HG03520 (cell line): ENCODE measurements around the gene BRF1.
"Not testable (repeated sequence)": the region's sequence is repeated elsewhere in the genome, so short reads cannot be mapped to it uniquely, and the experiment has no call there.

Experiments
- ATAC-seq: cut with Tn5 transposase; IDR thresholded peaks from one replicate; pipeline ENCODE4 v1.9.1; 2021; ENCODE audit warnings: mild to moderate bottlenecking, moderate library complexity; ENCODE audit not compliant: unreplicated experiment

The BRF1 gene

GRCh38 chr14:105333020-105333490 is 32.3 kb upstream of the BRF1 start:
- no peak for ATAC-seq

GRCh38 chr14:105332350-105332874 is 31.6 kb upstream of the BRF1 start:
- no peak for ATAC-seq

- no peak for ATAC-seq
Measured at GRCh38 chr14:105331575-105332349, 31.0 kb upstream of the BRF1 start.

DNA sequence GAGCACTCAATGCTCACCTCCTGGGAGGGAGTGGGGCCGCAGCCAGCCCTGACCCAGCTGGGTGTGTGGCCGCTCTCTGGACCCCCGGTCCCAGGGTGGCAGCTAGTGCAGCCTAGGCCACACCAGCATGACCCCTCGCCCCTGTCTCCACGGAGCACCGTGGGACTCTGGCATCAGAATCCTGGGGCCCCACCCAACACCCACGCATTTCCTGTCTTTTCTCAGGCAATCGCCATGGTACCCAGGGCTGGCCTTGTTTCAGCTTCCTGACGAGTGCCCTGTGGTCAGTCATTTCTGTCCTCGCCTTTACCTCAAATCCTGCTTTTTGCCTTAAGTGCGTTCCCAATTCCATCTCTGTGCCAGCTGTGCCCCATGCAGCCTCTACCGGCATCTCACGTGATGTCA is 29.7 kb upstream of the BRF1 start:
- ATAC-seq, result no peak

DNA sequence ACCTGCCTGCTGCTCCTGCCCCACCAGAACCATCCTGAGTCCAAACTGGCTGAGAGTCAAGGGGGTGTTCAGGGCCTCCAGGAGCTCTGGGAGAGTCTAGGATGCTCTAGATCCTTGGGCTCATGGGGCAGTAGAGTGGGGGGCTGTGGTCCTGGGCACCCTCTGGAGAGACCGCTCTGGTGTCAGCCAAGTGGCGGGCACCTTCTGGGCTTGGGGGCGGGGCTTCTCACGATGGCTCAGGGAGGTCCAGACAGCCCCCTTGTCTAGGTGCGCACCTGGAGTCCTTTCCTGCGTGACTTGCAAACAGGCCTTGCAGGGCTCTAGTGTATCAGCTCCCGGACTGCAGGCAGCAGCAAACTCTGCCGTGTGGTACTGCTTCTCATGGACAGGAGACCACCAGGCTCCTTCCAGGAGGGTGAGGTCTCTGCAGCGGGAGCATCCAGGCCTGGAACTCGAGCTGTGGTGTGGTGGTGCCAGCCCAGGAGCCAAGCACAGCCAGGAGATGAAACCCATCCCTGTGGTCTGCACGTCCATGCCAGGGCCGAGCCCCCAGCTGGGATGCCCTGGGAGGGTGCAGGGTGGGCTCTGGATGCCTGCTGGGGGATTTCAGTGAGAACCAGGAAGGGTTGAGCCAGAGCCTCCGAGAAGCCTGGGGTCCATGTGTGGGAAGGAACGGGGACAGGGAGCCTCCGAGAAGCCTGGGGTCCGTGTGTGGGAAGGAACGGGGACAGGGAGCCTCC is 28.8 kb upstream of the BRF1 start:
- ATAC-seq, result no peak

- no peak for ATAC-seq
Measured at GRCh38 chr14:105328678-105329390, 28.0 kb upstream of the BRF1 start.

DNA sequence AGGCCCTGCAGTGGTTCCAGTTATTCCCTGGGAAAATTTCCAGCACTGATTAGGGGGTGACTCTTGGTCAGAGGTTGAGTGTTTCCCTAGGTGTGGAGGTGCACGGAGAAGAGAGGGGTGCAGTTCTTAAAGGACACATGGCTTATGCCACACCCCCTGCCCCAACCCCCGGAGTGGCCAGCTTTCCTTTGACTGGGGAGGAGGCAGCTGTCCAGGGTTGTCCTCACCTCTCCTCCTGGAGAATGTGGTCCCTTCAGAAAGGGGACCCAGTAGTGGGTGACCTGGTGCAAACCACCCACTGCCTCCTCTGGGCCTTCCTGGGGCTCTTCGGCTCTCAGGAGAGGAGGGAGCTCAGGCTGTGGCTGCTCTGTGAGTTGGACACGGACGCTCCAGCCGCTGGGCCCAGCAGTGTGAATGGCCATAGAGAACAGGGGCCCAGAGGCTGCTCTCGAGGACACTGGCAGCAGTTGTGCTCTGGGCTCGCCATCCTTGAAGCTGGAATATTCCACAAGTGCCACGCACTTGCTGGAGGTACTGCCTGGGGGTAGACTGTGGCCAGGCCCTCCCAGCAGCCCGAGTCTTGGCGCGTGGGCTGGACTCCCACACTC is 27.4 kb upstream of the BRF1 start:
- no peak for ATAC-seq

DNA sequence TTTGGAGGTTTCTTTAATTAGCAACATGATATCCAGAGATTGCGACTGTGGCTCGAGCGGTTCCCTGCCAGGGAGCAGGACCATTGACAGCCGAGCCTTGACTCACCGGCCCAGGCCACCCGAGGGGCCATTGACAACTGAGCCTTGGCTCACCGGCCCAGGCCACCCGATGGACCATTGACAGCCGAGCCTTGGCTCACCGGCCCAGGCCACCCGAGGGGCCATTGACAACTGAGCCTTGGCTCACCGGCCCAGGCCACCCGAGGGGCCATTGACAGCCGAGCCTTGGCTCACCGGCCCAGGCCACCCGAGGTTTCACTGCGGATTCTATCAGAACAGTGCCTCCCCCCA is 26.9 kb upstream of the BRF1 start:
- not testable (repeated sequence) for ATAC-seq

GRCh38 chr14:105326891-105327694 is 26.3 kb upstream of the BRF1 start:
- no peak for ATAC-seq

DNA sequence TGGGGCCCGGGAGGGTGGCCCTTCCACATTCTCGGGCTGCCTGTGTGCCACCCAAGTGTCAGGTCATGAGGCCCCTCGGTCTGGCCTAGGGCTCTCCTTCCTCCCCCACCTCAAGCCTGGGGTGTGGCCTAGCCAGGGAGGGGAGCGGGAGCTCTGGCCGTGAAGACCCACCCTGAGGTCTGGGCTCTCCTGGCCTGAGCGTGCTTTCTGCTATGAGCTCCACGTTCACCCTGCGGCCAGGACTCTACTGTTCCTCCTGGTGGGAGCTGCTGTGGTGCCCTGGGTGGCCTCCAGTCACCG is 25.7 kb upstream of the BRF1 start:
- no peak for ATAC-seq

DNA sequence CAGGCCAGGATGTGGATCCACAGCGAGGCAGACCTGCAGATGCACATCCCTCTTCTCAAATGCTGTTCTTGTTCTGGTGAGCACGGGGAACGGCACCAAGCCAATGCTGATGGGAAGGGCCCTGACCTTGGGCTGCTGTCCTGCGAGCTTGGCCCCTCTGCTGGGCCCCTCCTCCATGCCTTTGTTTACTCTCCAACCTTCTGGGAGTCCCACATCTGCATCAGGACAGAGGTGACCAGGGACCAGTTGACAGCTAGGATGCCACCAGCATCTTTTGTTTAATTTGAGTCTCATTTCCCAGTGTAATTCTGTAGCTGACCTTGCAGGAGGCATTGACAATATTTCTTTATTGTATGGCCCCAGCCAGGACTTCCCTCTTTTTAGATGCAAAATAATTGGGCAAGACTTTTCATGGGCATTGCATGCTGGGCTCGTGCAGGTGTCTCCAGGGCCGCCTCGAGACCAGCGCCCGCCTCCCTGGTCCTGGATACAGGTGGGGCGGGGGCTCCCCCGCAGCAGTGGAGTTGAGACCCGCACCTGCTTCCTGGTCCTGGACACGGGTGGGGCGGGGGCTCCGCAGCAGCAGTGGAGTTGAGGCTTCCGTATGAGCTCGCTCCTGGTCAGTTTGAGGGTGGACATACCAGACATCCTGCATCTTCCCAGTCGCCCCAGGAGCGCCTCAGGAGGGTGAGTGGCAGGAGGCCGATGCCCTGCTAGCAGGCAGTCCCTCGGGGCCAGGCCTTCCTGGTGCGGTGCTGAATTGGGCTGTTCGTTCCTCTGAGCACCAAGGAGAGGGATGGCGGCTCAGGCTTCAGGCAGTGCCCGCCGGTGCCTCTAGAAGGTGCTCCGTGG is 25.1 kb upstream of the BRF1 start:
- no peak for ATAC-seq

GRCh38 chr14:105325303-105325702 is 24.5 kb upstream of the BRF1 start:
- ATAC-seq, result no peak

DNA sequence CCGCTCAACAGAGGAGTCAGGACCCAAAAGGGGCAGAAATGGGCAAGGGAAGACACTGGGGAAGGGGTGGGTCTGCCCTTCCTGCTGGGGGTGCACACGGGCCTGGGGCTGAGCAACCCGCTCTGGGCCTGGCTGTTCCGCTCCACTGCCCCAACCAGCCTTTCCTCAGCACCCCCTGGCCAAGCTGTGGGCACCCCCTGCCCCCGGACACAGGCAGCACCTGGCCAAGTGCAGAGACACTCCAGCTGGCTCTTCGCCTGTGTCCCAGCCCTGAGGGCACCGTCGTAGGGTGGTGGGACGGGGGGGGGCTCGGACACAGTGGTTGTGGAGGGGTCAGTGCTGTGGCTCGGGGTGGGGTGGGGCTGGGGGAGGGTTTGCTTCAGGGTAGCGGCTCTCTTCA is 24.1 kb upstream of the BRF1 start:
- no peak for ATAC-seq

- no peak for ATAC-seq
Measured at GRCh38 chr14:105324080-105324778, 23.4 kb upstream of the BRF1 start.

DNA sequence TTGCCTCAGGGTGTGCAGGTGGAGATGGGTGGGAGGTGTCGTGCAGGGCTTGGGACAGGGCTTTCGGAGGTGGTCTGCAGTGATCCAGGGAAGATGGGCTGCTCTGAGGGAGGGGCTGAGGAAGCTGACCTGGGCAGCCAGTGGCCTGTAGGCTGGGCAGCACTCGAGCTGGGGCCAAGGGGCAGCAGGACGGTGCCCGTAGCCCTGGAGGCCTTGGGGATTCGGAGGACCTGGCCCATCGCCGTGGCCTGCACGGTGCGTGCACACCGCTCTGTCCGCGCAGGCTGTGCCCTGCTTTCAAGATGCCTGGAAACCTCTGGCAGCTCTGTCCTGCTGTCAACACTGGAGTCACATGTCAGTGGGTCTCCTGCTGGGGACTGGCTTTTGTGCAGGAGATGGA is 22.9 kb upstream of the BRF1 start:
- no peak for ATAC-seq

DNA sequence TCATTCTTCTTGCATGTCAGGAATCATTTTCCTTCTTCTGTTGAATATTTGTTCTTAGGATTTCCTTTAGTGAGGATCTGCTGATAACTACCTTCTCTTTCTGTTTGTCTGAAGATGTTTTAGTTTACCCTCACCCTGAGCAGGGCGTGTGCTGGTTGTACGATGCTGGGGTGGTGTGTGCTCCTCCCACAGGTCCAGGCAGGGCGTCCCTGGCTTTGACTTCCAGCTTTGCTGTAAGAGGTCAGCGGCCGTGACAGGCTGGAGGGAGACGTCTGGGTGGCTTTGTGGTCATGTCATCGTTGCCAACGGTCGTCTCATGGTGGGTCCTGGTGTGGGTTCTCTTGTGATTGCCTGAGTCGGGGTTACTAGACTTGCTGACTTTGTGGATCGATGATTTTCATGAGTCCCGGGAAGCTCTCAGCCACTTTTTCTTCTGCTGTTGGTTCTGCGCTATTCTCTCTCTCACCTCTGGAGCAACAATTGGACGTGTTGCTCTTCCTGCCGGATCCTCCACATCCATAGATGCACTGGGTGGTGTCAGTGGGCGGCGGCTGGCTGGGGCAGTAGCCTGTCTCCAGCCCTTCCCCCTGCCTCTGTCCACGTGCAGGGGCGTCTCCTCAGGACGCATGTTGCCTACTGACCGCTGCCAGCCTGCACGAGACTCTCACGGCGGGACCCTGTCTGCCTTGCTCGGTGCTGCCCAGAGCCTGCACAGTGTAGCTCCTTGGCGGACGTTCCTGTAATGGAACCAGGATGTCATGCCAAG is 22.2 kb upstream of the BRF1 start:
- no peak for ATAC-seq

DNA sequence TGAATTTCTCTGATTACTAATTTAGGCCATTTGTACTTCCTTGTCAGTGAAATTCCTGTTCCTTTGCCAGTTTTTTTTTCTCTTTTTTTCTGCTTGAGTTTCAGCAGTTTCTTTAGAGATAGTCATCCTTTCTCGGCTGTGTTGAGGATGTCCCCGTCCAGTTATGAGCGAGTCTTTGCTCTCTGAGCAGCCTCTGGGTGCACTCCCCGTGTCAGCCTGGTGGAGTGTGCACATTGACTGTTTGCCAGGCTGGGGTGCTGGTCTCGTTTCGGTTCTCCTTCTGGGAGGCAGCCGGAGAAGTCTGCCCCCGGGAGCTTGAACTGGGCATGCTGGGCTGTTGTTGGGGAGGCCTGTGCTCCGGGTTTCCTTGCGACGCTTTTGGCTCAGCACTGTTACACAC is 16.7 kb upstream of the BRF1 start:
- no peak for ATAC-seq

DNA sequence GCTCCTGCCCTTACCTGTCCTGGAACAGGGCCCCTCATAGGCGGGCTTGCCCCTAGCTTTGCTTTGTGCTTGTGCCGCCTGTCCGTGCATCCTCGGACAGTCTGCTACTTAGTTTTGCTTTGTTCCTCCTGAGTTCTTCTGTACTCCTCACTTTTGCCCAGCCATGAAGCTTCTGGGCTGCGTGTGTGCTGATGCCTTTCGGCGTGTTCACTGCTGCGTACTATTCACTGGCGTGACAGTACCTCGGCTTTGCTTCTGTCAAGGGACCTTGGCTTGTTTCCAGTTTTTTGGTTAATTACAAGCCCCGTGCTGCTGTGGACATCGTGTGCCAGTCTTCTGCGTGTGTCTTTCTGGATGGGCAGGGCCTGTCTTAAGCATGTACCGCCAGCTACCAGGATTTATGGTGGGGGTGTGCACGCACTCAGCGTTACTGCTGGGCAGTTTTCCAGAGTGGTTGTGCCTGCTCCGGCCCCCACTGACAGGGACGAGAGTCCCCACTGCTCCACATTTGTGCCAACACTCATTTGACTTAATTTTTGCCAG is 16.2 kb upstream of the BRF1 start:
- ATAC-seq, result no peak
